Measurements from ENCODE around the gene C1QL1. TPM values are rescaled to one million over a fixed set of nuclear protein-coding genes. Genes with fewer than 3 reads are reported as not detected.

The C1QL1 gene
- total RNA-seq, 1 experiment from 2014 or later = 3.5 TPM

DNA sequence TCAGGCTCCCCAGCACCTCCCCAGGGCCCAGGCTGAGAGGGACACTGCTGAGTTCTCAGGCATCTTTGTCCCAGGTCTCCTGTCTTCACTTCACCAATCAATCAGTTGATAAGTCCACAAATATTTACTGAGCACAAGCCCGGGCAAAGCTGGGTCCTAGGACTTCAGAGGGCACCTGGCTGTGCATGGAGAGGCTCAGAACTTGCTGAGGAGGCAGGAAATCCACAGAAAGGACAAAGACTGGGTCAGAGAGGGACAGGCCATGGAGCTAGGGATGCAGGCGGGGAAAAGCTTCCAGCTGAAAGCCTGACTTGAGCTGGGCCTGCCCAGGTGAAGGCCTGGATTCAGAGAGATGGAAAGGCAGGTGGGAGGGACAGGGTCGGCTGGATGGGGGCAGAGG is 33.2 kb upstream of the C1QL1 start:
- ChIA-PET RAD21 (ENCODE audit: low non-redundant PET in 1 of 2, low total read pairs in 2 of 2, uncharacterized antibody in 2 of 2, unreplicated experiment in 2 of 2) (no interaction called here), POLR2A (no interaction called here), CTCF (no interaction called here)
- no peaks in the 10 kb centered on the region for H3K27me3 ChIP-seq (ENCODE audit: insufficient read depth, low read length)
- ATAC-seq (no peak), DNase-seq (ENCODE audit: low read depth, low spot score) (no peak)
- no peaks in the 10 kb centered on the region for H4K20me1 ChIP-seq (ENCODE audit: insufficient read depth)
- intact Hi-C loops (cut with micrococcal nuclease) = no loop called here
- peaks cover 0 to 7% of the 10 kb centered on the region in 2 experiments; a peak in 1 of 4 replicates for H3K9me3 ChIP-seq (ENCODE audit: control insufficient read depth in 1 of 2, insufficient read depth in 1 of 2, low read depth in 1 of 2, low read length in 2 of 2)
- no peaks in the 10 kb centered on the region for H3K4me1 ChIP-seq (ENCODE audit: control insufficient read depth in 1 of 2, insufficient read depth in 2 of 2, low read length in 2 of 2)
- H2AFZ ChIP-seq (ENCODE audit: low read depth, low read length, poor library complexity, severe bottlenecking) = no peak overlapping the region
- no peak overlapping the region for H3K4me3 ChIP-seq (replicated peaks in 1 of 2; ENCODE audit: low read depth in 1 of 2, low read length in 2 of 2)
- no peak overlapping the region for H3K9ac ChIP-seq (ENCODE audit: low read length)
- no peaks in the 10 kb centered on the region for H3K79me2 ChIP-seq (ENCODE audit: insufficient read depth, low read length)
- BruUV-seq (replicated peaks) = no TSS peak
- no peak overlapping the region for H3K27ac ChIP-seq (ENCODE audit: low read depth, low read length)
- no peak for TF ChIP-seq ELF1 (IDR thresholded peaks at IDR 0.05; ENCODE audit: borderline replicate concordance, low read depth)
- no peak for TF ChIP-seq RAD21 (IDR thresholded peaks at IDR 0.05; ENCODE audit: low read depth)
- no peak for TF ChIP-seq YY1 (IDR thresholded peaks at IDR 0.05; ENCODE audit: extremely low read depth, insufficient replicate concordance, low read depth, low read length)
- TF ChIP-seq, protein P1, sequence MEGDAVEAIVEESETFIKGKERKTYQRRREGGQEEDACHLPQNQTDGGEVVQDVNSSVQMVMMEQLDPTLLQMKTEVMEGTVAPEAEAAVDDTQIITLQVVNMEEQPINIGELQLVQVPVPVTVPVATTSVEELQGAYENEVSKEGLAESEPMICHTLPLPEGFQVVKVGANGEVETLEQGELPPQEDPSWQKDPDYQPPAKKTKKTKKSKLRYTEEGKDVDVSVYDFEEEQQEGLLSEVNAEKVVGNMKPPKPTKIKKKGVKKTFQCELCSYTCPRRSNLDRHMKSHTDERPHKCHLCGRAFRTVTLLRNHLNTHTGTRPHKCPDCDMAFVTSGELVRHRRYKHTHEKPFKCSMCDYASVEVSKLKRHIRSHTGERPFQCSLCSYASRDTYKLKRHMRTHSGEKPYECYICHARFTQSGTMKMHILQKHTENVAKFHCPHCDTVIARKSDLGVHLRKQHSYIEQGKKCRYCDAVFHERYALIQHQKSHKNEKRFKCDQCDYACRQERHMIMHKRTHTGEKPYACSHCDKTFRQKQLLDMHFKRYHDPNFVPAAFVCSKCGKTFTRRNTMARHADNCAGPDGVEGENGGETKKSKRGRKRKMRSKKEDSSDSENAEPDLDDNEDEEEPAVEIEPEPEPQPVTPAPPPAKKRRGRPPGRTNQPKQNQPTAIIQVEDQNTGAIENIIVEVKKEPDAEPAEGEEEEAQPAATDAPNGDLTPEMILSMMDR (IDR thresholded peaks at IDR 0.05 in 2 of 3, conservative IDR thresholded peaks at IDR 0.05 in 1 of 3; ENCODE audit: borderline replicate concordance in 1 of 3, insufficient read depth in 1 of 3, low read depth in 2 of 3, low read length in 2 of 3) = no peak
- no peak for TF ChIP-seq EGR1 (IDR thresholded peaks at IDR 0.05; ENCODE audit: low read depth)
- TF ChIP-seq ZNF274 (IDR thresholded peaks at IDR 0.05; ENCODE audit: low read depth, low read length) = no peak
- TF ChIP-seq EZH2phosphoT487 (IDR thresholded peaks at IDR 0.05; ENCODE audit: borderline replicate concordance) = no peak
- TF ChIP-seq SIN3A (IDR thresholded peaks at IDR 0.05; ENCODE audit: low read depth) = no peak
- TF ChIP-seq CBX3 (IDR thresholded peaks at IDR 0.05; ENCODE audit: low read depth) = no peak
- no peaks in the 10 kb centered on the region for H3K36me3 ChIP-seq (ENCODE audit: control insufficient read depth in 1 of 2, insufficient read depth in 2 of 2, low read length in 2 of 2)
- no peak overlapping the region for H3K4me2 ChIP-seq (ENCODE audit: low read length)
- H3K9me2 ChIP-seq (ENCODE audit: insufficient read depth) = no peaks in the 10 kb centered on the region
